Ovary (tissue), 9 donors: ENCODE results near the gene RGMA. TPM values are rescaled to one million over a fixed set of nuclear protein-coding genes. Genes with fewer than 3 reads are reported as not detected.

Experiments
- DNase-seq, 5 donors: peaks; one replicate each; pipeline ENCODE4 v3.0.0-alpha.2; 2019 to 2020
- H3K27ac ChIP-seq, 2 donors: fragments of 200-600 bp; one replicate each; pipeline versions ENCODE4 v1.5.1 to v1.8.0; 2019 to 2022
- H3K27me3 ChIP-seq: fragments of 200-600 bp; one replicate; pipeline ENCODE4 v1.8.0; 2022
- H3K36me3 ChIP-seq: fragments of 200-600 bp; sonication (generic); one replicate; pipeline ENCODE4 v1.5.1; 2019
- H3K4me1 ChIP-seq: one replicate; pipeline ENCODE4 v1.8.1; 2013; ENCODE audit warnings: mild to moderate bottlenecking, moderate library complexity; ENCODE audit not compliant: insufficient read depth
- H3K4me3 ChIP-seq: fragments of 200-600 bp; sonication (generic); one replicate; pipeline ENCODE4 v1.5.1; 2017
- H3K9me3 ChIP-seq, 2 donors: fragments of 200-600 bp in 1 of 2; sonication (generic) in 1 of 2; one replicate each; pipeline versions ENCODE4 v1.5.1 to v1.8.1; 2013 to 2019; ENCODE audit warnings: mild to moderate bottlenecking in 1 of 2, moderate library complexity in 1 of 2
- EP300 ChIP-seq: sonication (generic); formaldehyde crosslinking; IDR thresholded peaks from one replicate; pipeline ENCODE4 v1.6.1; 2017; ENCODE audit warnings: antibody characterized with exemption
- POLR2A ChIP-seq: fragments of 450-650 bp; IDR thresholded peaks from one replicate; pipeline ENCODE4 v1.6.1; 2017; ENCODE audit warnings: antibody characterized with exemption, mild to moderate bottlenecking, moderate library complexity
- WGBS, 3 donors: extraction: QIAGEN DNeasy Blood & Tissue Kit in 1 of 3; methylation state at CpG; one replicate each; pipeline versions ENCODE4 v1.1.5 to v1.1.7; 2013 to 2017; 5-methylcytosine and 5-hydroxymethylcytosine counted together
- intact Hi-C, 4 donors: fragments of 100-400 bp; cut with DNase I; formaldehyde crosslinking; loops; one replicate each; pipeline versions ENCODE4 v1.11.0 to v1.15.1; 2022 to 2023
- polyA plus RNA-seq, 2 donors: library from polyadenylated mRNA; stranded (reverse); fragments of 200-250 nt in 1 of 2; fragments of 350-450 nt in 1 of 2; fragmentation: Illumina TruSeq in 1 of 2; extraction: RNeasy Lipid Tissue Mini Kit (QIAGEN cat#74804) in 1 of 2; gene quantifications; one replicate each; pipeline ENCODE4 v1.2.3, GENCODE V29; 2013 to 2014
- total RNA-seq, 7 donors: library from RNA; depleted of rRNA in 2 of 7; stranded (reverse); fragments of >200 nt in 2 of 7; fragmentation: NEBNext Ultra II Directional in 3 of 7; extraction: Animal tissue kit (Norgen Biotek cat#: 25700) in 3 of 7; gene quantifications; one replicate each; pipeline versions ENCODE4 v1.1.0 to v1.2.4, GENCODE V29; 2016 to 2023
- TF ChIP-seq, protein P1 (sequence below), 3 donors: fragments of 450-650 bp in 2 of 3; fragments of 200-600 bp in 1 of 3; IDR thresholded peaks; one replicate each; pipeline versions ENCODE4 v1.5.1 to v1.8.0; 2016 to 2022; ENCODE audit warnings: antibody characterized with exemption in 3 of 3, mild to moderate bottlenecking in 1 of 3
- donor health status: DM: no; HTN: no; CAD: no; lungs with moderate emphysema.
- donor health status: DM: no; HTN: no; CAD: no.
- donor health status: Bipolar disorder and iron deficiency.
- donor health status: DM: yes; HTN: yes; CAD: no.
- donor health status: DM: no; HTN: no; CAD: no.
- donor health status: DM: yes; HTN: yes; CAD: no.

The RGMA gene
- total and polyA plus RNA-seq, 9 donors = 2.8 to 47.6 (median 31.6) TPM

DNA sequence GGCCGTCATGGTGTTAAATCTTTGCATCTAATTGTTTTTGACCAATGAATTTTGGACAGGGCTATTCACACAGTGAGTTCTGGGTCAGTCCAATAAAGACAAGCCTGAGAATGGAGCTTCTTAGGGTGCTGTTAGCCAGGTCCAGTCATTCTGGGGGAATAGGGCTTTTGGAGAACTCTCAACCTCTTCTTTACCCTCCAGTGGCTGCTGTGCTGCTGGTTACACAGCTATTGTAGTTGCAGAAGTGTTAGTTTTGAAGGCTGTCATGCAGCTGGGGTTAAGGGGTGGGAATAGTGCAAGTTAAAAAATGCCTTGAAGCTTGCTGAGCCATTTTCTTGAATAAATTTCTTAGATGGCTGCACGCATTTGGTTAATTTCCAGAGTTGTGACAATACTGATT lies 99.0 kb downstream of the RGMA start:
- intact Hi-C loops = loop anchor here in 1 of 4 donors (10.0 kb wide), 1 partner anchor 55 kb away; no protein-coding TSS in a partner anchor
- no peaks in the 10 kb centered on the region for H3K27me3 ChIP-seq
- H3K4me1 ChIP-seq = no peaks in the 10 kb centered on the region
- no peaks in the 10 kb centered on the region for H3K9me3 ChIP-seq
- H3K4me3 ChIP-seq = no peak overlapping the region
- DNase-seq = no peak
- no peaks in the 10 kb centered on the region for H3K36me3 ChIP-seq
- no peak overlapping the region for H3K27ac ChIP-seq
- no peak for TF ChIP-seq EP300
- TF ChIP-seq POLR2A = no peak
- TF ChIP-seq, protein P1, sequence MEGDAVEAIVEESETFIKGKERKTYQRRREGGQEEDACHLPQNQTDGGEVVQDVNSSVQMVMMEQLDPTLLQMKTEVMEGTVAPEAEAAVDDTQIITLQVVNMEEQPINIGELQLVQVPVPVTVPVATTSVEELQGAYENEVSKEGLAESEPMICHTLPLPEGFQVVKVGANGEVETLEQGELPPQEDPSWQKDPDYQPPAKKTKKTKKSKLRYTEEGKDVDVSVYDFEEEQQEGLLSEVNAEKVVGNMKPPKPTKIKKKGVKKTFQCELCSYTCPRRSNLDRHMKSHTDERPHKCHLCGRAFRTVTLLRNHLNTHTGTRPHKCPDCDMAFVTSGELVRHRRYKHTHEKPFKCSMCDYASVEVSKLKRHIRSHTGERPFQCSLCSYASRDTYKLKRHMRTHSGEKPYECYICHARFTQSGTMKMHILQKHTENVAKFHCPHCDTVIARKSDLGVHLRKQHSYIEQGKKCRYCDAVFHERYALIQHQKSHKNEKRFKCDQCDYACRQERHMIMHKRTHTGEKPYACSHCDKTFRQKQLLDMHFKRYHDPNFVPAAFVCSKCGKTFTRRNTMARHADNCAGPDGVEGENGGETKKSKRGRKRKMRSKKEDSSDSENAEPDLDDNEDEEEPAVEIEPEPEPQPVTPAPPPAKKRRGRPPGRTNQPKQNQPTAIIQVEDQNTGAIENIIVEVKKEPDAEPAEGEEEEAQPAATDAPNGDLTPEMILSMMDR (IDR thresholded peaks at IDR 0.05) = no peak
- WGBS, 3 donors = 94 to 98% (median 95%) methylated on average over 2 of the region's 2 CpGs

DNA sequence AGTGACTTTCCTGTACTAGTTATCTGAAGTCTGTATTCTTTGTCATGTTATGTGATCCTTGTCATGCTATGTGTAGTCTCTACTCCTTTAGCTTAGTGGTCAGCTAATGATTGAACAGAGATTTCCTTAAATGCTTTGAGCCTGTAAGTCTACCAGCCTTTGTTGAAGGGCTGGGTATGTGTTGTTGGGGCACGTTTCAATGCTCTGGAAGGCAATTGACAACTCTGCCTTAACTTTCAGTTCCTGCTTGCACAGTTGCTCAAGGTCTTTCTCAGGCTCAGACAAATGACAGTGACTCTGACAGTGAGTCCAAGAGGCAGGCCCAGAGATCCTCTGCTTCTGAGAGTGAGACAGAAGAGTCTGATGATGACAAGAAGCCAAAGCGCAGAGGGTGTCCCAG lies 99.5 kb downstream of the RGMA start:
- Histone ChIP-seq H3K27me3 (no peaks in the 10 kb centered on the region), H3K36me3 (no peaks in the 10 kb centered on the region), H3K4me3 (no peak overlapping the region), H3K9me3 (no peaks in the 10 kb centered on the region), H3K27ac (no peak overlapping the region), H3K4me1 (no peaks in the 10 kb centered on the region)
- WGBS, 3 donors = 83 to 88% (median 83%) methylated on average over 2 of the region's 2 CpGs
- no peak for DNase-seq
- TF ChIP-seq, protein P1 (IDR thresholded peaks at IDR 0.05) = no peak
- no peak for TF ChIP-seq POLR2A
- no peak for TF ChIP-seq EP300
- intact Hi-C loops = no loop called here

Other genes with a start within 250 kb of the RGMA start
- 100 to 1,000 TPM in 4 of 7 donors, 10 to 100 TPM in 3; 83.8 to 146 (median 106) TPM for gene CHD2, start 188.9 kb downstream of the RGMA start, total RNA-seq
- gene CHD2, start 188.9 kb downstream of the RGMA start, polyA plus RNA-seq = 10 to 100 TPM; 43.6 to 73.9 TPM